ENCODE measurements around the gene LILRB2. TPM values are rescaled to one million over a fixed set of nuclear protein-coding genes. Genes with fewer than 3 reads are reported as not detected.
"Not testable (repeated sequence)": the region's sequence is repeated elsewhere in the genome, so short reads cannot be mapped to it uniquely, and the experiment has no call there.

Gene LILRB2
- total RNA-seq, 1 experiment from 2014 or later = not detected

GRCh38 chr19:54279406-54279962, 1.4 kb downstream of the LILRB2 start:
- intact Hi-C loops (cut with micrococcal nuclease; ENCODE audit: unreplicated experiment) = no loop called here
- DNase-seq = no peak
- no peaks in the 10 kb centered on the region for H3K9me2 ChIP-seq (ENCODE audit: insufficient read depth)
- H3K4me1 ChIP-seq (replicated peaks; ENCODE audit: insufficient read depth) = no peaks in the 10 kb centered on the region
- no TSS peak for BruUV-seq (replicated peaks)
- H3K36me3 ChIP-seq (ENCODE audit: low read depth) = no peaks in the 10 kb centered on the region
- no peak overlapping the region for H3K4me3 ChIP-seq
- no peak for TF ChIP-seq CTCF (conservative IDR thresholded peaks at IDR 0.05)
- no peak for TF ChIP-seq EZH2 (IDR thresholded peaks at IDR 0.05; ENCODE audit: low read depth)
- H2AFZ ChIP-seq = no peak overlapping the region
- H3K27ac ChIP-seq = no peak overlapping the region
- no peaks in the 10 kb centered on the region for H3K9me3 ChIP-seq (ENCODE audit: insufficient read depth, low read depth)
- CTCF ChIA-PET = interaction anchor here (0.6 kb wide), 1 partner anchor 14 kb away, joined by 3 read pairs; no protein-coding TSS in a partner anchor
- no peaks in the 10 kb centered on the region for H3K79me2 ChIP-seq (ENCODE audit: low read depth)
- no peaks in the 10 kb centered on the region for H3F3A ChIP-seq (ENCODE audit: insufficient read depth, low read depth)
- POLR2A ChIA-PET (ENCODE audit: unreplicated experiment) = no interaction called here
- H3K27me3 ChIP-seq (ENCODE audit: insufficient read depth, low read depth) = peaks cover 99% of the 10 kb centered on the region
- H4K20me1 ChIP-seq (ENCODE audit: insufficient read depth) = no peaks in the 10 kb centered on the region
- no peak overlapping the region for H3K4me2 ChIP-seq

GRCh38 chr19:54278571-54279195, 2.2 kb downstream of the LILRB2 start:
- DNase-seq; H3F3A ChIP-seq (ENCODE audit: insufficient read depth, low read depth); H3K27ac ChIP-seq; H2AFZ ChIP-seq; H3K4me1 ChIP-seq (replicated peaks; ENCODE audit: insufficient read depth); CTCF ChIA-PET; H3K4me3 ChIP-seq; H3K36me3 ChIP-seq (ENCODE audit: low read depth); H4K20me1 ChIP-seq (ENCODE audit: insufficient read depth); H3K9me3 ChIP-seq (ENCODE audit: insufficient read depth, low read depth); H3K4me2 ChIP-seq; intact Hi-C loops (cut with micrococcal nuclease; ENCODE audit: unreplicated experiment); H3K79me2 ChIP-seq (ENCODE audit: low read depth); H3K9me2 ChIP-seq (ENCODE audit: insufficient read depth); POLR2A ChIA-PET (ENCODE audit: unreplicated experiment); BruUV-seq (replicated peaks): not testable (repeated sequence)
- H3K27me3 ChIP-seq (ENCODE audit: insufficient read depth, low read depth) = peaks cover 99% of the 10 kb centered on the region

- H3F3A ChIP-seq (ENCODE audit: insufficient read depth, low read depth); BruUV-seq (replicated peaks); H3K36me3 ChIP-seq (ENCODE audit: low read depth); H3K79me2 ChIP-seq (ENCODE audit: low read depth); H3K9me3 ChIP-seq (ENCODE audit: insufficient read depth, low read depth); intact Hi-C loops (cut with micrococcal nuclease; ENCODE audit: unreplicated experiment); H2AFZ ChIP-seq; H3K9me2 ChIP-seq (ENCODE audit: insufficient read depth); H3K27ac ChIP-seq; H3K4me3 ChIP-seq; H4K20me1 ChIP-seq (ENCODE audit: insufficient read depth); CTCF ChIA-PET; DNase-seq; H3K4me1 ChIP-seq (replicated peaks; ENCODE audit: insufficient read depth); H3K4me2 ChIP-seq; POLR2A ChIA-PET (ENCODE audit: unreplicated experiment): not testable (repeated sequence)
- peaks cover 99% of the 10 kb centered on the region for H3K27me3 ChIP-seq (ENCODE audit: insufficient read depth, low read depth)
Observed at GRCh38 chr19:54278056-54278455, 2.9 kb downstream of the LILRB2 start.

GRCh38 chr19:54277111-54277615, 3.7 kb downstream of the LILRB2 start:
- BruUV-seq (replicated peaks); H3K4me1 ChIP-seq (replicated peaks; ENCODE audit: insufficient read depth); H3K36me3 ChIP-seq (ENCODE audit: low read depth); H4K20me1 ChIP-seq (ENCODE audit: insufficient read depth); DNase-seq; intact Hi-C loops (cut with micrococcal nuclease; ENCODE audit: unreplicated experiment); H3K4me3 ChIP-seq; POLR2A ChIA-PET (ENCODE audit: unreplicated experiment); H3F3A ChIP-seq (ENCODE audit: insufficient read depth, low read depth); H3K9me2 ChIP-seq (ENCODE audit: insufficient read depth); CTCF ChIA-PET; H2AFZ ChIP-seq; H3K79me2 ChIP-seq (ENCODE audit: low read depth); H3K9me3 ChIP-seq (ENCODE audit: insufficient read depth, low read depth); H3K4me2 ChIP-seq; H3K27ac ChIP-seq: not testable (repeated sequence)
- peaks cover 98% of the 10 kb centered on the region for H3K27me3 ChIP-seq (ENCODE audit: insufficient read depth, low read depth)
